GM19395 (cell line): ENCODE data around the gene HHIPL2.
"Not testable (repeated sequence)": the region's sequence is repeated elsewhere in the genome, so short reads cannot be mapped to it uniquely, and the experiment has no call there.

Experiments
- ATAC-seq: cut with Tn5 transposase; IDR thresholded peaks from one replicate; pipeline ENCODE4 v1.9.1; 2021; ENCODE audit warnings: mild to moderate bottlenecking, moderate library complexity; ENCODE audit not compliant: unreplicated experiment

HHIPL2 gene

DNA sequence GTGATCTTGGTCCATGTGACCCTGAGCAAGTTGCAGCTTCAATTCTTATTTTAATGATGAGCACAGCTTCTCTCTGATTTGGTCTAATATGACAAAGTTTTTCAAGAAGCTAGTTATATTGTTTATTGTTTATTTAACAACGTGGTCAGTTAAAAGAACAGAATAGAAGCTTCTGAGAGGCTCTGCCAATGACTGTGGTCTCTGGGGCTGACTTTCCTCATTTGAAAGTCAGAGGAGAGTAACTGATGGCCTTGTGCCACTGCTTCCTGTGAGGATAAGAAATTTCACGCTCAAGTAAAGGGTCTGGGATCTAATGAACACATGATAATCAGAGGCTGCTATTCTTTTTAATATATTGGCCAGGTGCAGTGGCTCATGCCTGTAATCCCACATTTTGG, 7.3 kb downstream of the HHIPL2 start:
- ATAC-seq, result no peak

DNA sequence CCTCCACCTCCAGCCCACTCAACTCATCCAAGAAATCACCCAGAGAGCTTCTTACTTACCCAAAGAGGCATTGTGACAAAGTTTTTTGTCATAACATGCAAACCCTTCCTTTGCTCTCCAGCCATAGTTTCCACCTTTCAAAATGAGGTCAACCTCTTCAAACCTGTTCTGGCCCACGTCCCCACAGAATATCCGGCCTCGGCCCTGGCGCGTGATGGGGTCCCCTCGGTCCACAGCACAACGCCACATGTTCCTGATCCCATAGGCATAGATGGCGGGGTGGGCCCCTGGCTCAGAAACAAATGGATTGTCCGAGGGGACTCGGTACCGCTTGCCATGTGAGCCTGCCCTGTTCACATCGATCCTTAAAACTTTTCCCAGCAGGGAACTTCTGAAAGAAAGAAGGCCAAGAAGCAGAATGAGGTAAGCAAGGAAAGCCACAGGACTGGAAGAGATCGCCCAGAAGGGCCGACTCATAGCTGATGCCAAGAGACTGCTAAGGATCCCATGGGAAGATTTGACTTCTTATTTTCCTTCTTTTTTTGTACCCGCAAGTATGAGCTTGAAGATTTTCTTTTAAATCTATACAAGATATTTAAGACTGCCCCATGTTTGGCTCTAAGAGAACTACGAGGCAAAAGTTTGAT, 7.8 kb downstream of the HHIPL2 start:
- no peak for ATAC-seq

DNA sequence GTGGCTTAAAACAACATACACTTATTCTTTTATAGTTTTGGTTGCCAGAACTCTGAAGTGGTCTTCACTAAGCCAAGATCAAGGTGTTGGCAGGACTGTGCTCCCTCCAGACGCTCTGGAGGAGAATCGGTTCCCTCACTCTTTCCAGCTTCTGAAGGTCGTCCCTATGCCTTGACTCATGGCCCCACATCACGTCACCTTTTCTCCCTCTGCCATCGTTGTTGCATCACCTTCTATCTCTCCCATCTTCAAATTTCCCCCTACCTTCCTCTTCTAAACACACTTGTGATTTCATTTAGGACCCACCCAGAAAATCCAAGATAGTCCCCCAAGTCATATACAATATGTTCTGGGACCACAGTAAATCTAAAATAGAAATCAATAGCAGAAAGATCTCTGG, 12.4 kb downstream of the HHIPL2 start:
- no peak for ATAC-seq

DNA sequence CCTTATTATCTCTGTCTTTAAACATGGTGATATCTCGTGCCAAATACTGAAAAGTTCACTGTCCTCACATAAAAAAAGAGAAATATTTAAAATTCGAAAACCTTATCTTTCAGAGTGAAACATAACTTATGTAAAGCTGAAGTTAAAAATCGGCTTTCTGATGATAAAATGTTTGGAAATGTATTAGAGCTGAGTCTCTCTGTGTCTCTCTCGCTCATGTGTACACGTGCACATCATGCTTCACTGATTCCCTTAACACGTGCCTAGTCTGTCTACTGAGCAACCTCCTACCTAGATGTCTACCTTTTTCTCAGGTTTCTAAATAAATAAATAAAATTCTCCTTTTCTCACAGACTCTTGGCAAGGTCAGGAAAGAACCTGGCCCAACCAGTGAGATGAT, 17.1 kb downstream of the HHIPL2 start:
- no peak for ATAC-seq

DNA sequence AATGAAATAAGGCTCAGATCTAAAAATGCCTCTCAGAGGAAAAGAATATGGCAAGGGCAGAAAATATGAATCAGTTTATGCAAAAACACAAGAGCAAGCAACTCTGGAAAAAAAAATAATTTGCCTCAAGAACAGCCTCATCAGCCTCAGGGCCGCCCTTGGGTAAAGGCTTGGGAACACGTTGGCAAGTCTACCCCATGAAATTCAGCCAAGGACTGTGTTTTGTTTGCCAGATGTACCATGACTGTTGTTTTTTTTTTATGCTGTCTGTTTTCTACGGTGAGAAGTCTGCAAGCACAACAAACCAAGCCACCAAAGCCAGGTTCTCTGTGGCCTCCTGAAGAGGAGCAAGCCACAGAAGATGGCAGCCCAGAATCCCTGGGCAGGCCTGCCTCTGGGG, 18.0 kb downstream of the HHIPL2 start:
- no peak for ATAC-seq

DNA sequence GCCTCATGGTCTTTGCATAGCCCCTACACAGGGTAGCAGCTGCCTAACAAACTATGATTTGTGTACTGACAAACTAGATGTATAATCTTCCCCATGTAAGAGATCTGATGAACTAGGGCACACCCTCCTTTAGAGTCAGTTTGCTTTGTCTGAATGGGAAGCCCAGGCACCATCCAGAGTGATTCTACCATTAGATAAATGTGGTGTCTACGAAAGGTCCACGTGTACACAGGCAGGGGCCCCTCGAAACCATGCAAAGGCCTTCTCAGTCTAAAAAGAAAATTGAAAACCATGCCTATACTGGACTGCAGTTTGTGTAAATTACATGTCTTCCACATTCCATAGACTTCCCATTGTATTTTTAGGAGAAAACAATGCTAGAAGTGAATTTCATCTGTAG, 18.7 kb downstream of the HHIPL2 start:
- no peak for ATAC-seq

DNA sequence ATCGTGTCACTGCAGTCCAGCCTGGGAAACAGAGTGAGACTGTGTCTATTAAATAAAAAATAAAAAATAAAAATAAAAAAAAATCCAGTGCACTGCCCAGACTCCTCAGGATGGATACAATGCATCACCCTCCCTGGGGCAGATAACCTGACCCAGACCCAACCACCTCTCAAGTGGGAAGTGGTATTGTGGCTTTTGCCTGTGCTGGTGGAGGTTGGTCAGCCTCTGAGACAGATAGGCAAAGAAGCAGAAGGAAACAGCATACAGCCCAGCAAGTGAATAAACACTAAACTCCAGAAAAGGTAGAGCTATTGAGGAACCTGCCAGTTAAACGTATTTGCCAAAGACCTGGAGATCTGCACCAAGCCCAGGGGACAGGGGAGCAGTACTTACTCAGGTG, 22.0 kb downstream of the HHIPL2 start:
- ATAC-seq, result no peak

DNA sequence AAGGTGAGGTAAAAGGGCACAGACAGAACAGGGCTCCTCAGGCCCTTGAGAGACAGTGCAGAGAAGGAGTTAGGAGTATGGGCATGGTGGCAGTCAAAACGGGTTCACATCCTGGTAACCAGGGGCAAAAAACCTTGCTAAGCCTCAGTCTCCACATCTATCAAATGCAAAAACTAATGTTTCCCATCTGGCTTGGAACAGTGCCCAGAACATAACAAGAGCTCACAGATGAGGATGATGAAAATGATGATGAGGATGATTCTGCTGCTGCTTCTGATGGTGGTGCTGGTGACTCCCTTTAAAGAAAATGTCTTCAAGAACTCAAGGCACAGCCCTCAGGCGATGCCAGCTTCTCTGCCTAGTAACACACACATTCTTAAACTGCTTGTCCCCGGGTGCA, 24.1 kb downstream of the HHIPL2 start:
- no peak for ATAC-seq

DNA sequence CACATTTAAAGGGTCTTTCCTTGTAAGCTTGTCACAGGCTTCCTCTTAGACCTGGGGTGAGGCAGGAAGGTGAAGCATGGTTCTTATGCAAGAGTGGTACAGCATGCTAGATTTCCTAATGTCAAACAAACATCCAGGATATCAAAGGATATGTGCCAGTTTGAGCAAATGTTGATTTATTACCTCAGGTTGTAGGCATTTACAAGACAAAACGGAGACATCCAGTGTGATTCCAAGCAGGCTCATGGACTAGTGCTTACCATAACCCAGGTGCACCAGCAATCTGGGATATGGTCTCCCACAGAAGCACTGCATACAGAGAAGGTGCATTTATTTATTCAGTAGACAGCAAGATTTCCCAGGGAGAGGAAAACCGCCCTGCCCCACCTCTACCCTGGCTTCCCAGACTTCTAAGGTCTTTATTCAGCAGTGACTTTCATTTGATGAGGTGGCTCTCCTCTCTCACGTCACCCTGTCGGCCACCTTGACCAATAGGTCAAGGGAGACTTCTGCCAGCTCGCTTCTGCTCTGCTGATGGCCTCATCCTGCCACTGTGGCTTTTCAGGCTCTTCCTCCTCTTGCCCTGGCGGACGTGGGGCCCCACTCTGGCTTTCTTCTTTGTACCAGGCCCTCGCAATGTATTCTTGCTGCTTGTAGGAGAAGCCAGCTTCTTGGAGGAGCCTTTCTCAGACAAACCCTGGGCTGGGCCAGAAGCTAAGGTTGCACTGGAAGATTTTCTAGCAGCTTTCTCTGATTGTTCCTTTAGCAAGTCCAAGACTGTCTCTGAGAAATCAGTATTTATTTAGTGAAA, 25.6 kb downstream of the HHIPL2 start:
- ATAC-seq, result no peak

DNA sequence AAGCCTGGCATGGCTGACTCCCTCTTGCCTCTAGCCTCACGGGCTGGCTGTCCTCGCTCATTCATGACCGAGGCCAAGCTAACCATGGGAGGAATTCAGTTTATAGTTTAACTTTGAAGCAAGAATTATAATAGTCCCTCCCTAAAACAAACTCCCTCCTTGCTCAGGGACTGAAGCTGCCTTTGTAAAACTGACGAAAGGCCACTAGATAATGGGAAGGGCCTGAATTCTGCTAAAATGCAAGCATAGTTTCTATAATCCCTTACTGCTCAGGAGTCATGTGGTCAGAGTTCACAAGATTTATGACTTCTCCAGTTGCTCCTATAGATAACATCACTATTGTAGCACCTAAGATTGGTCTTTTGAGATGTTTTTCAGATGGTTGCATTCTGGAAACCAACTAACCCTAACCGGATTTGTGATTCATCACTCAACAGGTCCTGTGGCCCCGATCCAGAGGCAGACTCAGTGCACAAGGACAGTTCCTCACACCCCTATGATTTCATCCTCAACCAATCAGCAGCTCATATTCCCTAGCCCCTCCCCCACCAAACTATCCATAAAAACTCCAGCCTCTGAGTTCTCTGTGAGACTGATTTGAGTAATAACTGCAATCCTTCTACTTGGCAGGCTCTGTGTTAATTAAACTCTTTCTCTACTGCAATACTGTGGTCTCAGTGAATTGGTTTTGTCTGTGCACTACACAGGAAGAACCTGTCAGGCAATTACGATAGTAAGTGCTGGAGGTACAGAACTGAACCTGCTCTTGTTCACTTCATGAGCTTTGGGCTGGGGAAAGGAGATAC, 26.4 kb downstream of the HHIPL2 start:
- ATAC-seq, result no peak

DNA sequence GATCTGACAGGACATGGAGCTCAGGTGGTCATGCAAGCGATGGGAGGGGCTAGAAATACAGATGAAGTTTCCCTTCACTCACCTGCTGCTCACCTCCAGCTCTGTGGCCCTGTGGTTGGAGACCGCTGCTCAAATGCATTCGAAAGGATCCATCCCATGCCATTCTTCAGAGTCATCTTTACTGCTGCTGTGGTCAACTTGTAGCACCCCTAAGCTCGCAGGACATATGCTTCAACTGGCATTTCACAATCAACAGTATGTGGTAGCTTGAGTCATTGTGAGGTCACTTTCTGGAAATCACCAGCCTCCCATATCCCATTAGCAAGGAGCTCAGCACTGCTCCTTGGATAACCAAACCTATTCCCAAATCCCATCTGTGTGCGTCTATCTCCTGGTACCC, 58.4 kb downstream of the HHIPL2 start:
- not testable (repeated sequence) for ATAC-seq

DNA sequence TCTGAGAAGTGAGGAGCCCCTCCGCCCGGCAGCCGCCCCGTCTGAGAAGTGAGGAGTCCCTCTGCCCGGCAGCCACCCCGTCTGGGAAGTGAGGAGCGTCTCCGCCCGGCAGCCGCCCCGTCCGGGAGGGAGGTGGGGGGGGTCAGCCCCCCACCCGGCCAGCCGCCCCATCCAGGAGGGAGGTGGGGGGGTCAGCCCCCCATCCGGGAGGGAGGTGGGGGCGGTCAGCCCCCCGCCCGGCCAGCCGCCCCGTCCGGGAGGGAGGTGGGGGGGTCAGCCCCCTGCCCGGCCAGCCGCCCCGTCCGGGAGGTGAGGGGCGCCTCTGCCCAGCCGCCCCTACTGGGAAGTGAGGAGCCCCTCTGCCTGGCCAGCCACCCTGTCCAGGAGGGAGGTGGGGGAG, 60.1 kb downstream of the HHIPL2 start:
- ATAC-seq, result not testable (repeated sequence)

DNA sequence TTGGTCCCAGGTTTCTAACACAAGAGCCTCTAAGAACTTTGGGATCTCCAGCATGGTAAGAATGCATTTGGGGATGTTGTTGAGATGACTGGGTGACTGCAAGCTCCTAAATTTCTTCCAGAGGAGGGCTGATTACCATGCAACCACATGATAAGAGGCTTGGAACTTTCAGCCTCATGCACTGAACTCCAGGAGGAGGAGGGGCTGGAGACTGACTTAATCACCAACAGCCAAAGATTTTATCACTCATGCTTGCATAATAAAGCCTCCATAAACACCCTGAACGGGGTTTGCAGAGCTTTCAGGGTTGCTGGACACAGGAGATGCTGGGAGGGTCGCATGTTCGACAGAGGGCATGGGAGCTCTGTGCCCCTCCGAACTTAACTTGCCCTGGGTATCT, 63.9 kb downstream of the HHIPL2 start:
- not testable (repeated sequence) for ATAC-seq

DNA sequence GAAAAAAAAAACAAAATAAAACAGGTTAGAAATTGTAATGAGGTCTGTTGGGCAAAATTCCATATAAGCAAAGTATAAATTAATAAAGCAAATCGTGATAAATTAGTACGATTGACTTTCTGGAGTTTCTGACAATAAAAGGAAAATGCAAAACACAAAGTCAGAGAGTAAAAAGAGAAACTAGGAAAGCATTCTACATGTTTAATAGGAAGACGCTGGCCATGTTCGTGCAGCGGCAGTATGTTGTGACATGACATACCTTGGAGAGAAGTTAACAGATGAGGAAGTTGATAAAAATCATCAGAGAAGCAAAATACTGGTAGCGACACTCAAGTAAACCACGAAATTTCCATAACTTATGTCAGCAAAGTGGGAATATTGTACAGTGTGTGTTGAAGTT, 68.3 kb downstream of the HHIPL2 start:
- not testable (repeated sequence) for ATAC-seq

DNA sequence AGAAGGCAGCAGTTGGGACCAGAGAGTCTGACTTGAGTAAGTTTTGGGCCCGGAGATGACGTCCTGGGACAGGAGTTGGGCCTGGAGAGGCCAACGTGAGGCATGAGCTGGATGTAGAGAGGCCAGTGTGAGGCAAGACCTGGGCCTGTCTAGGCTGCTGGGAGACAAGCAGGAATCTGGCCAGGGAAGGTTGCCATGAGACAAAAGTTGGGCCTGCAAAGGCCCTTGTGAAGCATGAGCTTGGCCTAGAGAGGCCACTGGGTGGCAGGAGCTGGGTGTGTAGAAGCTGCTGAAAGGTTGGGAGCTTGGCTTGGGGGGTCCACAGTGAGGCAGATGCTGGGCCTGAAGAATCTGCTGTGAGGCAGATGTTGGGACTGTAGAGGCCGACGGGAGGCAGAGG, 71.5 kb downstream of the HHIPL2 start:
- ATAC-seq, result not testable (repeated sequence)

DNA sequence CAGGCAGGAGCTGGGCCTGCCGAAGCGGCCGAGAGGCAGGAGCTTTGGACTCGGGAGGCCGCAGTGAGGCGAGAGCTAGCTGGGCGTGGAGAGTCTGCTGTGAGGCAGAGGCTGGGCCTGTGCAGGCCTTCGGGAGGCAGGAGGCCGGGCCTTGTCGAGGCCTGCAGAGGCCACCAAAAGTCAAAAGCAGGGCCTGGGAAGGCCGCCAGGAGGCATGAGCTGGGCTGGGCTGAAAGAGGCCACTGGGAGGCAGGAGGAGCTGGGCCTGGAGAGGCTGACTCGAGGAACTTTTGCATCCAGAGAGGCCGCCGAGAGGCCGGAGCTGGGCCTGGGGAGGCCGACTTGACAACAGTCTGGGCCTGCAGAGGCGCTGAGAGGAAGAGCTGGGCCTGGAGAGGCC, 74.2 kb downstream of the HHIPL2 start:
- not testable (repeated sequence) for ATAC-seq

DNA sequence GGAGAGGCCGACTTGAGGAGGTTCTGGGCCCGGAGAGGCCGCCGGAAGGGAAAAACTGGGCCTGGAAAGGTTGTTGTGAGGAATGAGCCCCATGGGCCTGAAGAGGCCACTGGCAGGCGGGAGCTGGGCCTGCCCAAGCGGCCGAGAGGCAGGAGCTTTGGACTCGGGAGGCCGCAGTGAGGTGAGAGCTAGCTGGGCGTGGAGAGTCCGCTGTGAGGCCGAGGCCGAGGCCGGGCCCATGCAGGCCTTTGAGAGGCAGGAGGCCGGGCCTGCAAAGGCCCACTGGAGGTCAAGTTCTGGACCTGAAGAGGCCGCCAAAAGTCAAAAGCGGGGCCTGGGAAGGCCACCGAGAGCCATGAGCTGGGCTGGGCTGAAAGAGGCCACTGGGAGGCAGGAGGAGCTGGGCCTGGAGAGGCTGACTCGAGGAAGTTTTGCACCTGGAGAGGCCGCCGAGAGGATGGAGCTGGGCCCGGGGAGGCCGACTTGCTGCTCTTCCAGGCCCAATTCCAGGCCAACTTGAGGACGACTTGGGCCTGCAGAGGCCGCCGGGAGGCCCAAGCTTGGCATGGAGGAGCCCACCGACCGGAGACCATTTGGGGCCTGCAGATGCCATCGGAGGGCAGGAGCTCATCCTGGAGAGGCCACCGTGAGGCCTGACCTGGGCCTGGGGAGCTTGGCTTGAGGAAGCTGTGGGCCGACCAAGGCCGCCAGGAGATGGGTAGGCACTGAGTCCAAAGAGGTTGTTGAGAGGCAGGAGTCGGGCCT, 74.9 kb downstream of the HHIPL2 start:
- not testable (repeated sequence) for ATAC-seq
